Measurements from ENCODE around the gene ENTPD8. TPM values are rescaled to one million over a fixed set of nuclear protein-coding genes. Genes with fewer than 3 reads are reported as not detected.

ENTPD8 gene
- total RNA-seq, 1 donor from 2014 or later, result not detected

DNA sequence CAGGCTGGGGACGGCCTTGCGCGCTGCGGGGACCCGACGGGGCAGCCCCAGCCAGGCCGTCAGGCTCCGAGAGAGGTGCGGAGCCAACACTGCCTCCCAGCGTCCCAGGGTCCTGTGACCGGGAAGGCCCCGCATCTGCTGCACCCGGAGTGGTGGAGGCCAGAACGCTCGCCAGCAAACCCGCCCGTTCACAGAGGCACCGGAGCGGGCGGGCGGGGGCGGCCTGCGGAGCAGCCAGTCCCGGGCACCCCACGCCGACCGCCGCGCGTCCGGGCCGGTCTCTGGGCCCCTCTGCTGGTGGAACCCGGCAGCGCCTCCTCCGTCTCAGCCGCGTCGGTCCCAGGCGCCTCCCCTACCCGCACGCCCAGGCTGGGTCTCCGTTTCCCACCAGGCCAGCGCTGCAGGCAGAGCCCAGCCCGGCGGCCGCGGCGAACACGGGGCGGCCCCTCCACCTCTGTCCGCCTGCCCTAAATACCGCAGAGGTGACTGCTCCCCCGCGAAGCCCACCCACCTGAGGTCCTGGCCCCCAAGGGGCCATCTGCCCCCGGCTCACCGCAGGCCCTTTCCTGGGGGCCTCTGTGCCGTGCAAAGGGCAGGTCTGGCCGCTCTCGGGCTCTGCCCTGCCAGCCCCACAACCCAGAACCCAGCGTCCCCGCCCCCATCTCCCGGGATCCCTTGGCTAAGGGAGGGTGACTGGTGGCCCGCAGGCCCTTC, 34.1 kb downstream of the ENTPD8 start:
- DNase-seq (ENCODE audit: low spot score), result peak; percentile 93
- Histone ChIP-seq H3K9me3 (ENCODE audit: low read depth) (no peaks in the 10 kb centered on the region), H3K27ac (no peak overlapping the region), H3K36me3 (no peaks in the 10 kb centered on the region), H3K27me3 (peaks cover 10% of the 10 kb centered on the region), H3K79me2 (ENCODE audit: low read depth) (no peaks in the 10 kb centered on the region), H3K4me2 (peak overlapping the region; percentile 88), H3K4me3 (peak overlapping the region; percentile 44), H2AFZ (replicated peaks) (no peak overlapping the region), H3K9ac (no peak overlapping the region), H3F3A (ENCODE audit: low read depth) (no peaks in the 10 kb centered on the region), H3K4me1 (peaks cover 10% of the 10 kb centered on the region), H4K20me1 (ENCODE audit: low read depth) (peaks cover 32% of the 10 kb centered on the region)
- no peak overlapping the region for H3K27ac Mint-ChIP-seq
- peaks cover 7% of the 10 kb centered on the region for H3K9me3 Mint-ChIP-seq
- H3K27me3 Mint-ChIP-seq (ENCODE audit: insufficient read depth, low read depth), result peaks cover 2% of the 10 kb centered on the region
- H3K4me3 Mint-ChIP-seq, result peak overlapping the region; percentile 43
- H3K4me1 Mint-ChIP-seq, result peaks cover 10% of the 10 kb centered on the region
- H3K36me3 Mint-ChIP-seq, result peaks cover 9% of the 10 kb centered on the region
- TF ChIP-seq, protein P1, sequence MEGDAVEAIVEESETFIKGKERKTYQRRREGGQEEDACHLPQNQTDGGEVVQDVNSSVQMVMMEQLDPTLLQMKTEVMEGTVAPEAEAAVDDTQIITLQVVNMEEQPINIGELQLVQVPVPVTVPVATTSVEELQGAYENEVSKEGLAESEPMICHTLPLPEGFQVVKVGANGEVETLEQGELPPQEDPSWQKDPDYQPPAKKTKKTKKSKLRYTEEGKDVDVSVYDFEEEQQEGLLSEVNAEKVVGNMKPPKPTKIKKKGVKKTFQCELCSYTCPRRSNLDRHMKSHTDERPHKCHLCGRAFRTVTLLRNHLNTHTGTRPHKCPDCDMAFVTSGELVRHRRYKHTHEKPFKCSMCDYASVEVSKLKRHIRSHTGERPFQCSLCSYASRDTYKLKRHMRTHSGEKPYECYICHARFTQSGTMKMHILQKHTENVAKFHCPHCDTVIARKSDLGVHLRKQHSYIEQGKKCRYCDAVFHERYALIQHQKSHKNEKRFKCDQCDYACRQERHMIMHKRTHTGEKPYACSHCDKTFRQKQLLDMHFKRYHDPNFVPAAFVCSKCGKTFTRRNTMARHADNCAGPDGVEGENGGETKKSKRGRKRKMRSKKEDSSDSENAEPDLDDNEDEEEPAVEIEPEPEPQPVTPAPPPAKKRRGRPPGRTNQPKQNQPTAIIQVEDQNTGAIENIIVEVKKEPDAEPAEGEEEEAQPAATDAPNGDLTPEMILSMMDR (IDR thresholded peaks at IDR 0.05), result peak; percentile 79
- no peak for TF ChIP-seq EZH2 (IDR thresholded peaks at IDR 0.05)

DNA sequence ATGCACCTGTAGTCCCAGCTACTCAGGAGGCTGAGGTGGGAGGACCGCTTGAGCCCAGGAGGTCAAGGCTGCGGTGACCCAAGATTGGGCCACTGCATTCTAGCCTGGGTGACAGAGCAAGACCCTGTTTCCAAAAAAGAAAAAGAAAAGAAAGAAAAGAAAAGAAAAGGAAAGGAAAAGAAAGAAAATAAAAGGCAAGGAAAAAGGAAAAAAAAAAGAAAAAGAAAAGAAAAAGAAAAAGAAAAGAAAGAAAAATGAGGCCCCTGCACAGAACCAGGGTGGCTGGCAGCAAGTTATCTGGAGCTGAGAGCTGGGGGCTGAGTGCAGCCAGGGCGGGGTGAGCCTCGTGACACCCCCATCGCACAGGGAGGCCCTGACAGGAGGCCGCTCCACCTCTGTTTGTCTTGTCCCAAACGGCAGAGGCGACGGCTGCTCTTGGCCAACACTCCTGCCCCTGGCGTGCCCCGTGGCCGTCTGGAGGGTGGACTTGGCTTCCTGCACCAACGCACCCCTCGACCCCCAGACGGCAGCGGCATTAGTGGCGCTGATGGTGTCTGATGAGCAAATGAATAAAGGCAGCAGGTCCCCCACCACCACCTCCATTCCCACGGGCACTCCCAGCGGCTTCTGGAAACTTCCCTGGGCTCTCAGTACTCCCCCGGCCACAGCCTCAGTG, 34.9 kb downstream of the ENTPD8 start:
- Mint-ChIP-seq H3K9me3 (peaks cover 12% of the 10 kb centered on the region), H3K36me3 (peaks cover 12% of the 10 kb centered on the region), H3K27ac (no peak overlapping the region), H3K4me1 (peaks cover 10% of the 10 kb centered on the region), H3K4me3 (peak overlapping the region; percentile 57), H3K27me3 (ENCODE audit: insufficient read depth, low read depth) (peaks cover 2% of the 10 kb centered on the region)
- Histone ChIP-seq H3F3A (ENCODE audit: low read depth) (no peaks in the 10 kb centered on the region), H3K27me3 (peaks cover 10% of the 10 kb centered on the region), H3K4me1 (peaks cover 7% of the 10 kb centered on the region), H3K27ac (no peak overlapping the region), H3K9me3 (ENCODE audit: low read depth) (no peaks in the 10 kb centered on the region), H3K36me3 (no peaks in the 10 kb centered on the region), H3K4me2 (peak overlapping the region; percentile 88), H3K9ac (no peak overlapping the region), H2AFZ (replicated peaks) (no peak overlapping the region), H3K79me2 (ENCODE audit: low read depth) (no peaks in the 10 kb centered on the region), H3K4me3 (peak overlapping the region; percentile 44), H4K20me1 (ENCODE audit: low read depth) (peaks cover 32% of the 10 kb centered on the region)
- DNase-seq (ENCODE audit: low spot score), result no peak
- TF ChIP-seq, protein P1 (IDR thresholded peaks at IDR 0.05), result no peak
- TF ChIP-seq EZH2phosphoT487 (IDR thresholded peaks at IDR 0.05) (no peak), EZH2 (IDR thresholded peaks at IDR 0.05) (no peak)

DNA sequence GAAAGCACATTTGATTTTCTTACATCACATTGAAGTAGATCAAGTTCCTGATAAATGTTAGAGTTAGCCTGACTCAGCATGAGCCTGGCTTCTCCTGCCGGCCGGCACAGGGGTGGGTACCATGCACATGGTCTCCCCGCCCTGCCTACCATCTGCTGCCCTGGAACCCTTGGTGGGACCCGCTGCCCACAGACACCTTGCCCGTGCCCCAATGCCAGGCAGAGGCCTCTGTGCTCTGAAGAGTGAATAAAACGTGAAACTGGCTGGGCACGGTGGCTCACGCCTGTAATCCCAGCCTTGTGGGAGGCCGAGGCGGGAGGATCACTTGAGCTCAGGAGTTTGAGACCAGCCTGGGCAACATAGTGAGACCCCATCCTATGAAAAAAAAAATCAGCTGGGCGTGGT, 35.5 kb downstream of the ENTPD8 start:
- no peak overlapping the region for H3K27ac ChIP-seq
- no peak overlapping the region for H3K4me3 ChIP-seq
- peaks cover 12% of the 10 kb centered on the region for H3K9me3 Mint-ChIP-seq
- peak overlapping the region; percentile 57 for H3K4me3 Mint-ChIP-seq
- no peak for DNase-seq (ENCODE audit: low spot score)
- H3K36me3 ChIP-seq, result no peaks in the 10 kb centered on the region
- no peak overlapping the region for H3K4me2 ChIP-seq
- H3K9me3 ChIP-seq (ENCODE audit: low read depth), result no peaks in the 10 kb centered on the region
- no peaks in the 10 kb centered on the region for H3K79me2 ChIP-seq (ENCODE audit: low read depth)
- H3K4me1 Mint-ChIP-seq, result peaks cover 10% of the 10 kb centered on the region
- H3K4me1 ChIP-seq, result peaks cover 7% of the 10 kb centered on the region
- no peak overlapping the region for H3K9ac ChIP-seq
- H3K27me3 Mint-ChIP-seq (ENCODE audit: insufficient read depth, low read depth), result peaks cover 2% of the 10 kb centered on the region
- H3F3A ChIP-seq (ENCODE audit: low read depth), result no peaks in the 10 kb centered on the region
- peaks cover 12% of the 10 kb centered on the region for H3K36me3 Mint-ChIP-seq
- TF ChIP-seq EZH2 (IDR thresholded peaks at IDR 0.05), result no peak
- no peak for TF ChIP-seq EZH2phosphoT487 (IDR thresholded peaks at IDR 0.05)
- TF ChIP-seq, protein P1 (IDR thresholded peaks at IDR 0.05), result no peak
- H4K20me1 ChIP-seq (ENCODE audit: low read depth), result peaks cover 32% of the 10 kb centered on the region
- H3K27ac Mint-ChIP-seq, result no peak overlapping the region
- H2AFZ ChIP-seq (replicated peaks), result no peak overlapping the region
- H3K27me3 ChIP-seq, result peaks cover 10% of the 10 kb centered on the region

Measured in neural progenitor cell (in vitro differentiated cells).